Stimulated activated CD8-positive, alpha-beta memory T cell treated with anti-CD3 and anti-CD28 coated beads, Interleukin-15, amount 100 ng/mL, for 1 hour (primary cell): Measurements from ENCODE around the gene F11.
"Not testable (repeated sequence)": the region's sequence is repeated elsewhere in the genome, so short reads cannot be mapped to it uniquely, and the experiment has no call there.

ENCODE experiments used
- DNase-seq: peaks from one replicate; pipeline ENCODE4 v3.0.0-alpha.2; 2020; ENCODE audit warnings: low read depth

F11 gene

DNA sequence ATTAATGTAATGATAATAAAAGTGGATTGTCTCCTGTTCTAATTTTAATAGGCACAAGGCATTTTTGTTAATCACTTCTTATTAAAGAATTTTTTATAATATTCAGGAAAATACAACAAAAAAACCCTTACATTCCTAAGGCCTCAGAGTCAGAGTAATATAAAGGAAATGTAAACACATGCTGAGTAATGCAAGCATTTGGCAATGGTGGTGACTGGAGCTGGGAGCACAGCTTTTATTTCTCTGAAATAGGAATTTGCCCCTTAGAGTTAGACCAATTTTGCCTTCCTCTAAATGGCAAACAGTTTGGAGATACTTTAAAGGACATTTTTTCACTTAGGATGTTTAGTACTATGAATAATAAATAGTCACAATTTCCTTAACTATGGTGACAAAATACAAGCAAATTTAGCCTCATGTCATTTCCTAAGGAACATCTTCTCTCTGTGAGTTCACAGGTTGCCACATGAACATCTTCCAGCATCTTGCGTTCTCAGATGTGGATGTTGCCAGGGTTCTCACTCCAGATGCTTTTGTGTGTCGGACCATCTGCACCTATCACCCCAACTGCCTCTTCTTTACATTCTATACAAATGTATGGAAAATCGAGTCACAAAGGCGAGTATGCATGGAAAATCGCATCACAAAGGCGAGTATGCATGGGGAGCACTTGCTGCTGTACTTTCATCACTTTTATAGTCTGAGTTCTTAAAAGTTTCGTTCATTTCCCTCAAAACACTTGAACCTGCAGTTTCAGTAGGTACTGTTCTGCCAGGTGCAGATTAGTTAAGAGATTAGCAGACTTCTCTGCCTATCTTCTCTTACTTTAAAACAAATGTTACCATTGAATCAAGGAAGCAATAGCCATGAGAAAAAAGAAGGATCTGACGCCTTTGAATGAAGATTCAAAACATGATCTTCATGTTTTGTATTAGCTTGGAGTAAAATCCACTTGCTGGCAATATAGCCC, 15.9 kb upstream of the F11 start:
- DNase-seq: no peak

DNA sequence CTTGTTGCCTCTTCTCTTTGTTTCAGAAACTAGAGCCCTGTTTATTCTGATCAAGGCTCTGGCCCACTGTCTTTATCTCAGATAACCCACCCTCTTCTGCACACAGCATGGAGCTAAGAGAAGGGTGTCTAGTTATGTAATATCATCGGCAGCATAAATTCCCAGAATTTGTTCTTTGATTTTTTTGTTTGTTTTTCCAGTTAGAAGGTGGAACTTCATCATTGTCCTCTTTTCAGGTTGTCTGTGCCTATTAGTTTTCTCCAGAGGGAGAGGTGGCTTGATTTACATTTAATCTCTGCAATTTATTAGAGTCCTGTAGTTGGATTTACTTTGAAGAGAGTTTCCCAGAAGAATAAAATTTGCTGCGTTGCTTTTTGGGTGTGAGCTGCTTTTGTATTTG, 15.2 kb upstream of the F11 start:
- no peak for DNase-seq

DNA sequence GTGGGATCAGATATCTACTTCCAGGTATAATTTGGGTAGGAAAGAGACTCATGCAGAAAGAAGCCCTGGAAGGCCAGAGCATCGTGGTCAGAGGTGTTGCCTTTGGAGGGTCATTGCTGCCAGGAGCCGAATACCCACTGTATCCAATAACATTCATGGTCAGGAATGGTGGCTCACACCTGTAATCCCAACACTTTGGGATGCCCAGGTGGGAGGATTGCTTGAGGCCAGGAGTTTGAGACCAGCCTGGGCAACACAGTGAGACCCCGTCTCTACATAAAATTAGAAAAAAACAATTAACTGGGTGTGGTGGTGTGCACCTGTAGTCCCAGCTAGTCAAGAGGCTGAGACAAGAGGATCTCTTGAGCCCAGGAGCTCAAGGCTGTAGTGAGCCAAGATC, 10.9 kb upstream of the F11 start:
- DNase-seq: no peak

DNA sequence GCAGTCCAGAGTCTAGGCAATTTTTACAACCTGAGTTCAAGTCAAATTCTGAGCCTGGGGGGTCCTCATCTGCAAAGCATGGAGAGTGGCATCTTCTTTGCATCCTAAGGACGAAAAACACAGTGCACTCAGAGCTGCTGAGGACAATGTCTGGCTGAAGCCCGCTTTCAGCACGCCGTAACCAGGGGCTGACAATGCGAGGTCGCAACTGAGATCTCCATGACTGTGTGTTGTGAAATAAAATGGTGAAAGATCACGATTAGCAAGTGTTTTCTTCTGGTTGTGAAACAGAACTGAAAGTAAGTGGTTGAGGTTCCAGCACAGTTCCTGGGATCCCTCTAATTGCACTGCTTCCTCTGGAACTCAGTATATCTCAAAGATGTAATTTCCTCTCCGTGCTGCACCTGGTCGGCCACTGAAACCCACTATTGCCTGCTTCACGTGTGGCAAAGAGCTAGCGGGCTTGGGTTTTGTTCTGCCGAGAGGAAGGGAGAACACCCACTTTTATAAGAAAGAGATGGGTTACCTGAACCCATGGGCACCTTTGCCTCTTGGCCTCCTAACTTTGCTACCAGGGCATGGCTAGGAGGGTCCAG, 7.7 kb upstream of the F11 start:
- no peak for DNase-seq

DNA sequence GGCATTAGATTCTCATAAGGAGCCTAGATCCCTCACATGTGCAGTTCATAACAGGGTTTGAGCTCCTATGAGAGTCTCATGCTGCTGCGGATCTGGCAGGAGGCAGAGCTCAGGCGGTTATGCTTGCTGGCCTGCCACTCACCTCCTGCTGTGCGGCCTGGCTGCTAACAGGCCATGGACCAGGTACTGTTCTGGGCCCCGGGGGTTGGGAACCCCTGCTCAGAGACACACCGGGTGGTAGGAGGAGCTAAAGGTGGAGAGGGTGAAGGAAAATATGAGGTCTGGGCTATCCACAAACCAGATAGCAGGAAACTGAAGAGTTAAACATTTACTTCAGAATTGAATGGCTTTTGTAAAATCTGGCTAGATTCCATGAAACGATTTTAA, 5.9 kb upstream of the F11 start:
- DNase-seq: no peak

DNA sequence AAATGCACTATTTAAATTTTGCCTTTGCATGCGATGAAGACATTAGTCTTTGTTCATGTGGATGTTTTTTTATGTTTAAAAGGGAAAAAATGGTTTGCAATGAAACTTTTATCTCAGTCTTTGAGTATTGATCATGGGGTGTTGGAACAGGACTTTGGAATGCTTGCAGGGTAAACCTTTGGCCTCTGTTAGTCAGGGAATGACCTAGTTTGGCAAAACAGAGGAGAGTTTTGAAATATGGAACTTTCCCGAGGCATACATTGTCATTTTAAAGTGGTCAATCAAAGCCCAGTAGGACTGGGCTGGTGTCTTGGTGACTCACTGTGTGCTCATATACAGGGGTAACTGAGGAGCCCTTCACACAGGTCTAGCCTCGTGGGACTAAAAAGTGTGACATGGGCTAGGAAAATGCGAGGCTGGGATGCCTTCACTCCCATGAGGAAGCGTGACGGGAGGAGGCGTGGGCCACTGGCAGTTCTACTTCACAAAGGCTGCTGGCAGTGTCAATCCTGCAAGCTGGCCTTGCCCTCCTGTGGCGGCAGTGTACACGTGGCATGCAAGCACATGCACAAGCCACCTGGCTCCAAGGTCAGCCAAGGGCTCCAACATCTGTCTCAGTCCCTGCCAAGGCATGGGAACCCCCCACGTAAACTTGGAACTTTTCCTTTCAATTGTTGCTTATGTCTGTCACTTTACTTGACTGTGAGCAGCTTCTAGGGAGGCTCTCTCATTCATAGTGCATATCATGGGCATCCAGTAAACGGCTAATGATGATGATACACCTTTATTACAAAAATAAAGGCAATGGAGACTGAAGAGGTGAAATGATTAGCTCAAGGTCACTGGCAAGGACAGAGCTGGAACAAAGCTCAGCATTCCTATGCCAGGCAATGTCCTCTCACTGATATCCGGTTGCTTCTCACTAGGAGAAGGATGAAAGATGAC, 5.2 kb upstream of the F11 start:
- DNase-seq: no peak

DNA sequence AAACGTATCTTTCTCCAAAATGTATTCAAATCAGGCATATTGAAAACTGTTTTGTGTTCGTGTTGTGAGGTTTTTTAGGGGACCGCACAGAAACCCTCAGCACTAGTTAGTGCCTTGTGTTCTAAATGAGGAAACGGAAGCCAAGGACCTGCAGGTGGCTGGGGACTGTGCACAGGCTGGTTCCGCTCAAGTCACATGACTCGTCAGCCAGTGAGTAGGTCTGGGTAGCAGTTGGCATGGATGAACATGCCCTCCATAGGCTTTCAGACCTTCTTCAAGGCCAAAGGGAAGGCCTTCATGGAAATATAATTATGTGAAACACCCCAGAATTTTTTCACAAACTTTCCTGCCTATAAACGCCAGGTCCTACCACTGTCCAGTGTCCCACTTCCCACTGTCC, 1.3 kb upstream of the F11 start:
- DNase-seq: no peak

DNA sequence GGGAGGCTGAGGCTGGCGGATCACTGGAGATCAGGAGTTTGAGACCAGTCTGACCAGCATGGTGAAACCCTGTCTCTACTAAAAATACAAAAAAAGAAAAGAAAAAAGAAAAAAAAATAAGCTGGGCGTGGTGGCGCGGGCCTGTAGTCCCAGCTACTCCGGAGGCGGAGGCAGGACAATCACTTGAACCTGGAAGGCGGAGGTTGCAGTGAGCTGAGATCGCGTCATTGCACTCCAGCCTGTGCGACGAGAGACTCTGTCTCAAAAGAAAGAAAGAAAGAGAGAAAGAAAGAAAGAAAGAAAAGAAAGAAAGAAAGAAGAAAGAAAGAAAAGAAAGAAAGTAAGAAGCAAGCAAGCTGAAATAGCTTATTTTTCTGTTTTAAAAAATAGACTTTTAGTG, 739 bp upstream of the F11 start:
- not testable (repeated sequence) for DNase-seq

DNA sequence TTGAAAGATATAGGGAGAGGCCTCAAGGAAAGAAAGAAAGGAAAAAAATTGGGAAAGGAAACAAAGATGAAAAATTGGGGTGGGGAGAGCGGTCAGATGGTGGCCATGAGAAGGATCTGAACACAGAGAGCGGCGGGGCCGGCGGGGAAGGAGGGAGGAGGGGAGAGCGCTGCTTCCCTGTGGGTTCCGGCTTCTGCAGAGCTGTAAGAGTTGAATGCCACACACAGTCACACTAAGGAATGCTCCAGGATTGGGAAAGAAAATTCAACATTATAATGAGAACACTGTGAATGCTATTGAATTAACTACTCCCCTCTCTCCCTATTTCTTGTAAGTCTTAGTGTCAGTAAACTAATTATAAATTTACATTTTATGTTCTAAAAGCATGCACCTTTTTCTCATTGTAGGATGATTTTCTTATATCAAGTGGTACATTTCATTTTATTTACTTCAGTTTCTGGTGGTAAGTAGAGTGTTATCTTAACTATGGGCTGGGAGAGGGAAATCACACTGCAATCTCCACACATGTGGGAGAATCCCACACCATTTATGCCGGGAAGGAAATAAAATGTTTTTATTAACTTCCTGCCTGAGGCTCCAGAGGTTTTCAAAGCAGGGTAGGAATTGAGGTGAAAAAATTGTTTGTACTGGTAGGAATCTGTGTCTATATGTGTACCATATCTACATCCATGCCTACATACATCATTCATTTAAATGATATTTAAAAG, 904 bp downstream of the F11 start:
- DNase-seq: no peak

DNA sequence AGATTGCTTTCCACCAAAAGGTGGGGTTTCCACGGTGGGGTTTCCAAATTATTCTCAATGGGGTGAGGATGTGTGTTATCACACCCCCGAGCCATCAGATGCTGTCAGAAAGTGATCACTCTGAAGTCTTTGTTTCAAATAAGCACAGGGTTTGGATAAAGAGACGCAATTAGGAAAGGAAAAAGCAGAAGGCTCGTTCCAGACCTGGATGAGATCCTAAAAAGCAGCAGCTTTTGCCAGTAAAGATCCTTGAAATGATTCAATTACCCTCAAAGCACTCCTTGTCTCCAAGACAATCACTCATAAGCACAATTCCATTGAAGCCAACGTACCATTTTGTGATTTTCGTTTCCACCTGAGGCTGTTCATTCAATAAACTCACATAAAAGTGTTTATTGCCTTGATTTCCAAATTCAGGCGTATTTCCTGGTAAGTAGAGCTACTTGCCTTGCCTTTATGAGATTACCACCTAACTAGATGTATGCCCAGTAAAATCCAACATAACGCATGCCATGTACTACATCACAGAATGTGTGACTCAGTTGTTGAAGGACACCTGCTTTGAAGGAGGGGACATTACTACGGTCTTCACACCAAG, 5.2 kb downstream of the F11 start:
- no peak for DNase-seq

DNA sequence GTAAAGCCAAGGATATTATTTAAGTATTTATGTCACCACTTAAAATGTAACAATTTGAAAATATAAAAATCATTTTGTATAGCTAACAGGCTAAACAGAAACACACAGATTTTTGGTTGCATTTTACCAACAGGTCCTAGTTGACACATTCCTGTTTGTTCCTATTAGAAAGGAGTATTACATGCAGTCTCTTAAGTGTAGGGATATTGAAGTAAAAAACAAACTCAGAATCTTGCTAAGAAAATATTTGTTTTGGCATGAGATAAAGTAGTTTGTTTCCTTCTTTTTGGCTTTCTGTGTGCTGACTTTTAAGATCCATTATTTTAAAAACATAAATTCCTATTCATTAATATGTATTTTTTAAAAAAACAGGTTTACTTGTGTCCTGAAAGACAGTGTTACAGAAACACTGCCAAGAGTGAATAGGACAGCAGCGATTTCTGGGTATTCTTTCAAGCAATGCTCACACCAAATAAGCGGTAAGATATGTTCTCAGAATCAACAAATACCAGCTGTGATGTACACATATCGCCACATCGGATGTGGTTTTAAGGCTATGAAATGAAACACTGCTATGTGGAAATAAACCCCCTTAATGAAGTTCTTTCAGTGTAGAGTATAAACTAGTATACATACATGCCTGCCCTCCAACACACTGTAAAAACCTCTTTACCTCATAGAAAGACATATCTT, 6.9 kb downstream of the F11 start:
- DNase-seq: no peak

DNA sequence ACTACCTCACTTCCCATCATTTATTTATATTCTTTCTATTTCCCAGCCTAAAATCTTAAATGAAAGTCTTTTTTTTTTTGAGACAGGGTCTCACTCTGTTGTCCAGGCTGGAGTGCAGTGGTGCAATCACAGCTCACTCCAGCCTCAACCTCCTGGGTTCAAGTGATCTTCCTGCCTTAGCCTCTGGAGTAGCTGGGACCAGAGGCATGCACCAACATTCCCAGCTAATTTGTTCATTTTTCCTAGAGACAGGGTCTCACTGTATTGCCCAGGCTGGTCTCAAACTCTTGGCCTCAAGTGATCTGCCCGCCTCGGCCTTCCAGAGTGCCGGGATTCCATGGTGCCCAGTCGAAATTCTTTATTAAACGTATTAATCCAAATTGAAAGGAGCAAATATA, 7.4 kb downstream of the F11 start:
- not testable (repeated sequence) for DNase-seq

DNA sequence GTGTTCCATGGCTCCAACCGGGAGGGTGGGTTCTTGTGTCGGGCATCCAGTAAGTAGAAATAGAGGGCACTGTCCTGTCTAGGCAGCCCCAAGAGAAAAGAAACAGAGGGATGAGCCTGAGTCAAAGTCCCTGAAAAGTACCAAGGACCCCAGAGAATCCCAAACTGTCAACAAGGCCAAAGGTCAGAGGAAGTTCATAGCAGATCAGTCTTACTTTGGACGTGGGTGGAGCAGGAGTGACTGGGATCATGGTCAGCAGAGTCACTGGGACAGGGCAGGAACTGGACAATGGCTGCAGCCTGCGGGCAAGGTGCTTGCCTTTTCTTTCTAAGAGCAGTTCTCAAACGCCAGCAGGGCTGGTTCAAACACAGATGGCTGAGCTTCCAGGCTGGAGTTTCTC, 17.3 kb downstream of the F11 start:
- no peak for DNase-seq

DNA sequence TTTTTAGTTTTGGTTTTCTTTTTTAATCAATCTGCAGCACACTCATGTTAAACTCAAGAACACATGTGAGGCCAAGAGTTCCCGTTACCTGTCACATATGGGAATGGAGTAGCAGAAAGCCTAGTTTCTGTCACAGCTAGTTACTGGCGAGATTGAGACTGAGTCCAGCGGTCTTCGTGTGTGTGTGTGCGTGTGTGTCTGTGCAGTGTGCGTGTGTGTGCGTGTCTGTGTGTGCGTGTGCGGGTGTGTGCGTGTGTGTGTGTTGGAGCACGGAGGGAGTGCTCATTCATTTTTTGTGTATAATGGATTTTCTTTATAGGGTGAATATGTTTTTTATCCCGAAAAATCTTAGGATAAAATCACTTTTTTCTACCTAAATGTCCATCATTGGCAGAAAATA, 19.2 kb downstream of the F11 start:
- DNase-seq: no peak

DNA sequence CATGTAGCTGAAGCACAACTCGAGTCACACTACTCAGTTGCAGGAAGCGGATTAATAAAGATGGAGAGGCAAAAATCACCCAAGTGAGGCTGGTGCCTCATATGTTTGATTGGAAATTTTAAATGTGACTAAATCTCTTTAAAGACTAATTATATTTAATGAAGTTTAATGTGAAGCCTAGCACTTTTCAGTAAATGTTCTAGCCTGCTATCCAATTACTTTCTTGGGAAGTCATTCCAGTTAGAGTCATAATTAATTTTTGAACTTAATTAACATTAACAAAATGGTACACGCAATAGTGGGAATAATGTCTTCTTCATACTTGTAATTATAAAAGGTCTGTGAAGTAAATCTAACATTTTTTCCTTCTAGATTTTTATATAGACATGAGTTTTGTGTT, 20.6 kb downstream of the F11 start:
- no peak for DNase-seq

DNA sequence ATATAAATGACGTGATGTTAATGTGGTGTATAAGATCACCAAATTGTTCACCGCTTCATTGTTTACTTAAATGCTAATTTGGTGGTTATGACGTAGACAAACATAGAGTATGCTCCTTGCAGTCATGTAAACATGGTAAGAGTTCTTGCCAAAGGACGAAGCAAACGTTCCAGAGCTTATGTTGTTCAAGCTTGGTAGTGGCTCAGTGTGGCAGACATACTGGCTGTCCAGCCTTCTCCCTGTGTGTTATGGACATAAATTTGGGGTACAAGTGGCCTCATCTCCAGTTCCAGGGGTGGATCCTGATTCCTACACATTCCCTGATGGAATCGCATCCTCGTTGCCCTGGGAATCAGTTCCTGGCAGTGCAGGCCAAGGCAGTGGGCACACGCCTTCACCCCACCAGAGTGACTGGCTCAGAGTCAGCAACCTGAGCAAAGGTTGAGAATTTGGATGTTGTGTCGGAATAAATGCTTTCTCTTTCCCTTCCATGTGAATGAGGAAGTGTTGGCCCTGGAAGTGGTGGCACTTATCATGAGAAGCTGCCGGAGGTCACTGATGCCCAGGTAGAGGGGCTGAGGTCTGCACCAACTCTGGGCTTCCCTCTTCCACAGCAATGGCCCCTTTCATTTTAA, 25.4 kb downstream of the F11 start:
- DNase-seq: no peak

DNA sequence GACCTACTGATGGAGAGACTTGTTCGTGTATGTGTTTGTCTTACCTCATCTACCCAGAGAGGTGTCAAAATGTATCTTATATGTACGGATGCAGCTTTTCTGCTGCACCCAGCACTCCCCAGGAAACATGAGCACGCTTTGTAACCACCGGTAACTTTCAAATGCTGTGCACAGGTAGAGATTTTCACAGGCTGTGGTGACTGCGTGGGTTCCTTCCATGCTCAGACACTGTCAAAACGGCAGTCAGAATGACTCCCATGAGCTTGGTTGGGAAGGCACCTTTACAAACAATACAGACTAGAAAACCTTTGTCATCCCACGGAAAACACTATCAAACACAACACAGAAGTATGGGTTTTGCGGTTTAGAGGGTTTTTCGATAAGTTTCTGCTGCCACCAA, 28.2 kb downstream of the F11 start:
- no peak for DNase-seq

DNA sequence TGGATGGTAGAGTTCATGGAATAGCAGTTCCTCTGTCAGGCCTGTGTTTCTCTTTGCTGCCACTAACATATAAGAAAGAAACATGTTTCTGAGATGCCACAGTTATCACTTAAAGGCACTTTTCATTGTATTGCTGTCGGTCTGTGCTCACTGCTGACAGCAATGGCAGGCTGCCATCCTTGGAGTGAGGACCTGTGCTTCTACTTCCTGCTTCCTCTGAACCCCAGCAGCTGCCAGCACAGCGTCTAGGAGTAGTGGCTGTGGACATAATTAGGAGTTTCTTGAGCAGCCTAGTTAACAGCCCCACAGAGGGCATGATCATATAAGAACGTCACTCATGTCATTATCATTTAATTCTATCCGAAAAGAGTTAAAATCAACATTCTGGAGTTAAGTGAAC, 30.5 kb downstream of the F11 start:
- DNase-seq: no peak

DNA sequence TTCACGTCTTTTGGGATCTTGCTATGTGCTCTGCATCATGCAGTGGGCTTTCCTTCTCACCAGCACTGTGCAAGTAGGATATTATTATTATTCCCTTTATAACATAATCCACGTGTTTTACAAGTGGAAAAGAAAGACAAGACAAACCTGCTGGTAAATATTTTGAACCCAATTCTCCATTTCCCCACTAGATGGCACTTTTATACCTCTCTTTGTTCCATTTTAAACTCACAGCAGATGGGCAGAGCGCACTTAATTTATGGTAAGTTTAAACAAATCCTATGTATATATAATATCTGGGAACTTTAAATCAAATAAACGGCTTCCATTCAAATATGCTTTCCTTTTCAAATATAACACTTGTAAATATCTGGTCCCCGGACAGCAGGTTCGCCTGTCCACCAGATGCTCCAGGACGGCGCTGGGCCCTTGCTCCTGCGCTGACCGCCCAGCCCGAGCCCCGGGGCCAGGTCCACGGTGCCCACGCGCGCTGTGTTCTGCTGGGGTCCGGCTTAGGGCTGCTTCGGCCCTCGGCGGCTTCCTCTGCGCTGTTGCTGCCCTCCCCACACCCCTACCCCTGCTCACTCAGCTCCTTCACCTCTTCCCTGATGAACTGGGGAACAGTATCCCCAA, 31.1 kb downstream of the F11 start:
- no peak for DNase-seq
